Left lung (tissue), 10 donors: Measurements from ENCODE around the gene TOR1AIP2. TPM values are rescaled to one million over a fixed set of nuclear protein-coding genes. Genes with fewer than 3 reads are reported as not detected.

ENCODE experiments used
- ATAC-seq: fragments of 200-7000 bp; cut with Tn5 transposase; one replicate; pipeline ENCODE4 v1.9.1; 2020; ENCODE audit warnings: moderate library complexity
- DNase-seq, 4 donors: peaks; one replicate each; pipeline ENCODE4 v3.0.0-alpha.2; 2013 to 2020
- H3K27ac ChIP-seq, 2 donors: fragments of 200-600 bp; sonication (generic) in 1 of 2; one replicate each; pipeline versions ENCODE4 v1.5.0 to v1.8.0; 2020 to 2021
- H3K27me3 ChIP-seq, 2 donors: fragments of 200-600 bp; sonication (generic) in 1 of 2; one replicate each; pipeline versions ENCODE4 v1.5.0 to v1.8.0; 2020 to 2021
- H3K36me3 ChIP-seq, 2 donors: fragments of 200-600 bp; sonication (generic) in 1 of 2; one replicate each; pipeline versions ENCODE4 v1.5.0 to v1.8.0; 2020 to 2021
- H3K4me1 ChIP-seq, 2 donors: fragments of 200-600 bp; one replicate each; pipeline ENCODE4 v1.8.0; 2021
- H3K4me3 ChIP-seq, 2 donors: fragments of 200-600 bp; sonication (generic) in 1 of 2; one replicate each; pipeline versions ENCODE4 v1.5.0 to v1.8.0; 2020 to 2021; ENCODE audit warnings: mild to moderate bottlenecking in 1 of 2
- H3K9me3 ChIP-seq, 2 donors: fragments of 200-600 bp; sonication (generic) in 1 of 2; one replicate each; pipeline versions ENCODE4 v1.5.0 to v1.8.0; 2020 to 2021
- intact Hi-C, 2 donors: fragments of 100-400 bp; cut with DNase I; formaldehyde crosslinking; loops; one replicate each; pipeline versions ENCODE4 v1.11.2 to v1.14.2; 2022
- polyA plus RNA-seq, 6 donors: library from polyadenylated mRNA; unstranded; fragments of 120-200 nt; gene quantifications; one replicate each; pipeline ENCODE4 v1.2.1, GENCODE V29; 2013; ENCODE audit not compliant: insufficient read length in 6 of 6
- total RNA-seq, 2 donors: library from RNA; stranded (reverse); fragmentation: NEBNext Ultra II Directional; extraction: Animal tissue kit (Norgen Biotek cat#: 25700); gene quantifications; one replicate each; pipeline ENCODE4 v1.2.1, GENCODE V29; 2021
- TF ChIP-seq, protein P1 (sequence below), 2 donors: fragments of 200-600 bp; sonication (generic) in 1 of 2; IDR thresholded peaks; one replicate each; pipeline versions ENCODE4 v1.5.0 to v1.8.0; 2021; ENCODE audit warnings: antibody characterized with exemption in 2 of 2
- donor health status: DM: no; HTN: yes; CAD: no.
- donor health status: DM: no; HTN: no; CAD: no.

TOR1AIP2 gene
- total and polyA plus RNA-seq, 8 donors = 34.8 to 109 (median 38.6) TPM

DNA sequence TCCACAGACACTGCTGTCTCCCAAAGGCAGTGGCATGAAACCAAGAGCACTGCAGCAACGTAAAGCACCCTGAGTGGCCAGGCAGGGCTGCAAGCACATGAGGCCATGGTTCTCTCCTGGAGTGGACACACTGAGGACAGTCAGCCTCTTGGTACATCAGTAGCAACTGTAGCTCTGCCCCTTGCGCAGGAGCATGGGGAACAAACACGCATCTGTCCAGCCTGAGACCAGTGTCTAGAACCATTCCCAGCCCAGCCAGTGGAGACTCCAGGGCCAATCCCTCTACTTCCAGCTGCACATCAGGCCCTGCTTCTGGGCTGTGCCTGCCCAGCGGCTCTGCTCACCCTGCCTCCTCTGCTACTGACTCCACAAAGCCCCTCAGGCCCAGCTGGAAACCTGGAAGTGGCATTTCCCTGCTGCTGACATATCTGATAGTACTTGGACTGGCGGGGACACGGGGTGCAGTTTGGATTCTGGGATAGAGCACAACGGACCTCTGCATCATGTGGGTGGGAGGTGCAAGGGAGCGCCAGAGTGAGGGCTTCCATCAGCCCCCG, 49.0 kb downstream of the TOR1AIP2 start:
- TF ChIP-seq, protein P1, sequence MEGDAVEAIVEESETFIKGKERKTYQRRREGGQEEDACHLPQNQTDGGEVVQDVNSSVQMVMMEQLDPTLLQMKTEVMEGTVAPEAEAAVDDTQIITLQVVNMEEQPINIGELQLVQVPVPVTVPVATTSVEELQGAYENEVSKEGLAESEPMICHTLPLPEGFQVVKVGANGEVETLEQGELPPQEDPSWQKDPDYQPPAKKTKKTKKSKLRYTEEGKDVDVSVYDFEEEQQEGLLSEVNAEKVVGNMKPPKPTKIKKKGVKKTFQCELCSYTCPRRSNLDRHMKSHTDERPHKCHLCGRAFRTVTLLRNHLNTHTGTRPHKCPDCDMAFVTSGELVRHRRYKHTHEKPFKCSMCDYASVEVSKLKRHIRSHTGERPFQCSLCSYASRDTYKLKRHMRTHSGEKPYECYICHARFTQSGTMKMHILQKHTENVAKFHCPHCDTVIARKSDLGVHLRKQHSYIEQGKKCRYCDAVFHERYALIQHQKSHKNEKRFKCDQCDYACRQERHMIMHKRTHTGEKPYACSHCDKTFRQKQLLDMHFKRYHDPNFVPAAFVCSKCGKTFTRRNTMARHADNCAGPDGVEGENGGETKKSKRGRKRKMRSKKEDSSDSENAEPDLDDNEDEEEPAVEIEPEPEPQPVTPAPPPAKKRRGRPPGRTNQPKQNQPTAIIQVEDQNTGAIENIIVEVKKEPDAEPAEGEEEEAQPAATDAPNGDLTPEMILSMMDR (IDR thresholded peaks at IDR 0.05) = no peak
- H3K27ac ChIP-seq = no peak overlapping the region
- ATAC-seq (no peak), DNase-seq (no peak)
- H3K9me3 ChIP-seq = no peaks in the 10 kb centered on the region
- no peaks in the 10 kb centered on the region for H3K27me3 ChIP-seq
- intact Hi-C loops = no loop called here
- no peaks in the 10 kb centered on the region for H3K36me3 ChIP-seq
- H3K4me1 ChIP-seq = no peaks in the 10 kb centered on the region
- no peak overlapping the region for H3K4me3 ChIP-seq

DNA sequence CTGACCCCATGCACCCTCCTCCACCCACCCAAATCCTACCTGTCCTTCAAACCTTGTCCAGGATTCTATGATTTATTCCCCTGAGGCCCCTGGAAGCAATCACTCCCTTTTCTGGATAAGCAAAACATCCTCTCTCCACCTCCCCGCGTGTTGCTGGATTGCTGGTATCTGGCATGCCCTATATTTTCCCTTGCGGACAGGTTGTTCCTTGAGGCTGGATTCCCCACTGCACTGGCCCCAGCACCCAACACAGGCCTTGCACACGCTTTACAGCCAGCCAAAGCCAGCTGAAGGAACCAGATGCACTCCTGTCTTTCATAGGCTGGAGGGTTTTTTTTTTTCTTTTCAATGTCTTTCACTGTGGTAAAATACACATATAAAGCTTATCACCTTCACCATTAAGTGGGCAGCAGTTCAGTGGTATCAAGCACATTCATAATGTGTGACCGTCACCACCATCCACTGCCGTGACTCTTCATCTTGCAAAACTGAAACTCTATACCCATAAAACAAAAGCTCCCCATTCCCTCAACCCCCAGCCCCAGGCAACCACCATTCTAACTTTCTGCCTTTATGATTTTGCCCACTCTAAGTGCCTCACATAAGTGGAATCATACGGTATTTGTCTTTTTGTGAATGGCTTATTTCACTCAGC, 50.9 kb downstream of the TOR1AIP2 start:
- H3K36me3 ChIP-seq = no peaks in the 10 kb centered on the region
- no peak for ATAC-seq
- no peaks in the 10 kb centered on the region for H3K27me3 ChIP-seq
- no peaks in the 10 kb centered on the region for H3K4me1 ChIP-seq
- intact Hi-C loops = no loop called here
- H3K27ac ChIP-seq = no peak overlapping the region
- TF ChIP-seq, protein P1 (IDR thresholded peaks at IDR 0.05) = no peak
- no peak overlapping the region for H3K4me3 ChIP-seq
- H3K9me3 ChIP-seq = no peaks in the 10 kb centered on the region
- no peak for DNase-seq

DNA sequence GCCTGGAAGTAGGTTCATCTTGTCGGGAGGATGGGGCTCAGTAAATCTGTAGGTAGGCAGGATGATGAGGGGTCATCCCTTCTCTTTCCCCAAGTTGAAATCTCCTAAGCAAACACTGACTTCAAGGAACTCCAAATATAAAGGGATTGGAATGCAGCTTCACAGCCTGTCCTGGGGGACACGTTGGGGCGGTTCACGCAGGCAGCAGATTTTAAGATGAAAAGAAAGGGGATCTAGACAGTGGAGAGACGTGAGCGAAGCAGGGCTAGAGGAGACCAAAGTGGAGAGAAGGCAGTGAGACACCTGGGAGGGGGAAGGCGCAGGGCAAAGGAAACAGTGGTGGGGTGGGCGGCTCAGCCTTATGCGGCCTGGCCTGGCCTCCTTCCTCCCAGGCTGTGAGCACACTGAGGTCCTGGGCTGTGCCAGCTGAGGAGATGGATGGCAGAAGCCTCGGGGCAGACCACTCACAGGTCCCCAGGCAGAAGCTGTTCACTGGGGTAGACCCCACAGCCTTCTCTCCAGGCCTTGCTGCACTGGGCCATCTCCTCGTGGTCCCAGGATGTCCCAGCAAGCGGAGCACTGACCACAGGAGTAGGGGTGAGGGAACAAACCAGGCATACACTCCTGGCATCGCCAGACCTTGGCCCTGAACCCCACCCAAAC, 51.7 kb downstream of the TOR1AIP2 start:
- no peak for DNase-seq

DNA sequence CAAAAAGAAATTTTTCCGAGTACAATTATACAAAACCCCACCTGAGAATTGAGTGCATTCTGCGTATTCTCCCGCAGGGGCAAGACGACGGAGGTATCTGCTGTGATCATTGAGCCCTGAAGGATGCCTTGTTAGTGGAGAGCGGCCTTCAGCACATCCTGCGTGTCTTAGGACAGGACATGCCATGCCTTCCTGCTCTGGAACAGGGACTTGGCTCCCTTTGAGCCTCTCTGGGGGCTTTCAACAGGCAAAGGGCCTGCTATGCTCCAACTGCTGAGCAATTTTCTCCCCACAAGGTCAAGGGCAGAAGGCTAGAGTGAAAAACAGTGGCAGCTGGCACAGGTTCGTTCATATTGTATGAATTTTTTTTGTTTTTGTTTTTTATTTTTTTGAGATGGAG, 52.4 kb downstream of the TOR1AIP2 start:
- Histone ChIP-seq H3K36me3 (no peaks in the 10 kb centered on the region), H3K4me3 (no peak overlapping the region), H3K4me1 (no peaks in the 10 kb centered on the region), H3K27ac (no peak overlapping the region), H3K9me3 (no peaks in the 10 kb centered on the region), H3K27me3 (no peaks in the 10 kb centered on the region)
- intact Hi-C loops = no loop called here
- DNase-seq = no peak
- TF ChIP-seq, protein P1 (IDR thresholded peaks at IDR 0.05) = no peak
- no peak for ATAC-seq

More for the DNA sequence above, 51.7 kb downstream of the TOR1AIP2 start:
- TF ChIP-seq, protein P1 (IDR thresholded peaks at IDR 0.05) = no peak
- Histone ChIP-seq H3K9me3 (no peaks in the 10 kb centered on the region), H3K27me3 (no peaks in the 10 kb centered on the region), H3K36me3 (no peaks in the 10 kb centered on the region), H3K27ac (no peak overlapping the region), H3K4me3 (no peak overlapping the region), H3K4me1 (no peaks in the 10 kb centered on the region)
- intact Hi-C loops = no loop called here
- ATAC-seq = no peak

DNA sequence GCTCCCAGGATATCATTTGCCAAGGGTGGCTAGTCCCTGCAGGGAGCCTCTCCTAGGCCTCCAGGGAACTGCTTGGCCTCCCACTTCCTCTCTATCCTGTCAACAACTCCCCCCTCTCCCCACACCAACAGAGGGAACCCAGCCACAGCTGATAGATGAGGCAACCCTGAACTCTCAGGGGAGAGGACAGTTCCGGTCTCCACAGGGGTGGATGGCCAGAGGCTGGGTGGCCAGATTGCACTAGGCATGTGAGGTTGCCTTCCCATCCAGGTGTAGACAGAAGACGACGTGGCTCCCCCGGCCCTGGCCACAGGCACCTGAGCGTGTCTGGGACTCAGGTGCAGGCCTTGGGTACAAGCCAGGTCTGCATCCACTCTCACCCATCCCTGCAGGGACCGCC, 53.3 kb downstream of the TOR1AIP2 start:
- no peak for DNase-seq
- no peaks in the 10 kb centered on the region for H3K27me3 ChIP-seq
- no peak overlapping the region for H3K4me3 ChIP-seq
- no peak for ATAC-seq
- H3K36me3 ChIP-seq = no peaks in the 10 kb centered on the region
- intact Hi-C loops = no loop called here
- H3K27ac ChIP-seq = no peak overlapping the region
- no peaks in the 10 kb centered on the region for H3K4me1 ChIP-seq
- no peaks in the 10 kb centered on the region for H3K9me3 ChIP-seq
- TF ChIP-seq, protein P1 (IDR thresholded peaks at IDR 0.05) = no peak
